ENCODE results near the gene PIGC. TPM values are rescaled to one million over a fixed set of nuclear protein-coding genes. Genes with fewer than 3 reads are reported as not detected.

Gene PIGC
- total RNA-seq, 1 experiment from 2014 or later, result 17.5 TPM

GRCh38 chr1:172450524-172450885, 6.6 kb upstream of the PIGC start:
- no peaks in the 10 kb centered on the region for H4K20me1 ChIP-seq (ENCODE audit: control insufficient read depth, insufficient read depth, insufficient read length)
- no peak overlapping the region for H3K56ac ChIP-seq (ENCODE audit: insufficient read length, low read depth, low read length)
- no peaks in the 10 kb centered on the region for H3K4me1 ChIP-seq (ENCODE audit: insufficient read depth, low read length)
- no peak overlapping the region for H2AK5ac ChIP-seq (ENCODE audit: insufficient read length, low read length)
- no peak overlapping the region for H2AFZ ChIP-seq (ENCODE audit: low read length)
- H3K4ac ChIP-seq (ENCODE audit: low read depth, low read length), result no peak overlapping the region
- H4K5ac ChIP-seq (ENCODE audit: insufficient read length, low read depth, low read length), result no peak overlapping the region
- Mint-ChIP-seq H3K27ac (peak overlapping the region in 1 of 3 experiments; percentile 66; a peak in 1 of 7 replicates), H3K9me3 (no peaks in the 10 kb centered on the region), H3K36me3 (ENCODE audit: insufficient read depth in 1 of 3, low read depth in 3 of 3) (no peaks in the 10 kb centered on the region), H3K27me3 (ENCODE audit: low read depth) (no peaks in the 10 kb centered on the region), H3K4me3 (no peak overlapping the region), H3K4me1 (peaks cover 0 to 2% of the 10 kb centered on the region in 2 experiments; a peak in 2 of 4 replicates)
- H2BK20ac ChIP-seq (ENCODE audit: low read depth, low read length, poor library complexity, severe bottlenecking), result no peak overlapping the region
- H3K27me3 ChIP-seq (ENCODE audit: insufficient read depth, low read length), result no peaks in the 10 kb centered on the region
- H2BK5ac ChIP-seq (ENCODE audit: insufficient read length, low read length), result no peak overlapping the region
- no peak overlapping the region for H3K27ac ChIP-seq (ENCODE audit: insufficient read length, low read depth, low read length)
- no peak overlapping the region for H3K9ac ChIP-seq (ENCODE audit: extremely low read depth, insufficient read length, low read length)
- no peak overlapping the region for H3K4me2 ChIP-seq (ENCODE audit: insufficient read depth, insufficient read length, low read length)
- no peak overlapping the region for H2BK12ac ChIP-seq (ENCODE audit: insufficient read length, low read depth, low read length)
- WGBS (ENCODE audit: extremely low coverage, insufficient read length, low lambda C conversion rate), result no CpG with 5 or more reads among the region's 7 CpGs
- H3K9me3 ChIP-seq (ENCODE audit: control insufficient read depth, low read depth, low read length), result no peaks in the 10 kb centered on the region
- H3K23ac ChIP-seq (ENCODE audit: insufficient read length, low read depth, low read length), result no peak overlapping the region
- no peaks in the 10 kb centered on the region for H3K23me2 ChIP-seq (ENCODE audit: insufficient read length, low read depth, low read length, poor library complexity, severe bottlenecking)
- H2BK15ac ChIP-seq (ENCODE audit: low read depth, low read length), result no peak overlapping the region
- no peak for DNase-seq
- no peak overlapping the region for H4K91ac ChIP-seq (ENCODE audit: insufficient read length, low read depth, low read length)
- H2BK120ac ChIP-seq (ENCODE audit: low read depth, low read length, poor library complexity, severe bottlenecking), result no peak overlapping the region
- no peak overlapping the region for H3K14ac ChIP-seq (ENCODE audit: insufficient read depth, low read length)
- no peak for TF ChIP-seq CTCF (conservative IDR thresholded peaks at IDR 0.05)
- no peak overlapping the region for H3T11ph ChIP-seq (ENCODE audit: low read length)
- H3K79me2 ChIP-seq (ENCODE audit: insufficient read depth, low read length), result no peaks in the 10 kb centered on the region
- H4K8ac ChIP-seq (replicated peaks; ENCODE audit: insufficient read length, low read depth, low read length), result no peak overlapping the region
- no peak overlapping the region for H3K18ac ChIP-seq (ENCODE audit: insufficient read length, low read depth, low read length)
- no peaks in the 10 kb centered on the region for H3K79me1 ChIP-seq (ENCODE audit: insufficient read depth, low read depth, low read length, poor library complexity, severe bottlenecking)

Data from H9 (cell line).